Activated T-cell treated with anti-CD3 and anti-CD28 coated beads for 1 hour (primary cell): ENCODE measurements around the gene CDC20B.
"Not testable (repeated sequence)": the region's sequence is repeated elsewhere in the genome, so short reads cannot be mapped to it uniquely, and the experiment has no call there.

Experiments used
- DNase-seq: peaks from one replicate; pipeline ENCODE4 v3.0.0-alpha.2; 2020; ENCODE audit warnings: low read depth

The CDC20B gene

GRCh38 chr5:55104036-55104772 is 68.8 kb downstream of the CDC20B start:
- DNase-seq, result no peak

DNA sequence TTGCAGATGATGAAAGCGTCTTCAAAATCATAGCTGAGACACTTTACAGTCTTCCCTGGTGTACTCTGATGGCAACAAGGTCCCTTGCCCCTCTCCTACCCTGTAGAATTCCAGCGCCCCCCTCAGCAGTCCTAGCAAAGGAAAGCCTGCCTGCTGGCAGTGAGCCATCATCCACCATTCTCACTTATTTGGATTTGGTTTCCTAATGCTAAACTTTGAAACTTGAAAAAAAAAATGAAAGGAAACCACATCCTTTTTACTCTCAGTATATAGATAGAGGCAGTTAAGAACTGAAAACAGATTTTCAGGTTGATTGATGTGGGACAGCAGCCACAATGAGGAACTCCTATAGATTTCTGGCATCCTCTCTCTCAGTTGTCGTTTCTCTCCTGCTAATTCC is 70.6 kb downstream of the CDC20B start, which contains the start of gene GZMA:
TSS of gene GZMA (plus strand) at position 299 of the 400 bp plus-strand sequence. CDS start at position 336, 37 bp downstream.
- no peak for DNase-seq

DNA sequence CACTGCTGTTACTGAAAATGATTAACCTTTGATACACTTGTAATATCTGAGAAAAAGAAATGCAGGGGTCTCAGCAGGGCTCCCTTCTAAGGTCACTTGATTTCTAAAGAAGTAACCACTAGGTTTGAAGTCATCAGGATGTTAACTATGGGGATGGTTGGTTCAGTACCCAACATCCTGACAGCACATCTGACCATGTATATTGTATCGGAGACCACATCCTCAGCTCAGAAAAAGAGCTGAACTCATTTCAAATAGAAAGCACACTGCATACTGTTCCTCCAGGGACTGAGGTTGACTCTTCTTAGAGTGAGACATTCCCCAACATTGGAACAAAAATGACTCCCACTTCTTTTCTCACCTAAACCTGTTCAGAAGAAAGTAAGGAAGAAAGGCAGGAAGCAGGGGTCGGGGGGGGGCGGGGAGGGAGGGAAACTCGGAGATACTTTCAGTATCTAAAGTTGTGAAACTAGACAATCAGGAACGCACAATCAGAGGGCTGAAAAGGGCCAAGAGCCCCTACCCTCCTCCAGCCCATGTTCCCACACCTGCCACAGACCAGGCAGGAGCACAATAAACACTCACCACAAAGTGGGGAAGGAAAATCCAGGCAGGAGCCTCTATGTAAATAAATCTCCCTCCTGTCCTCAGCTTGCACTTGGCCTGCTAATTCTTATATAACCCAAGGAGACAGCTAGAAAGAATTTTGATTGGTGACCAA is 71.3 kb downstream of the CDC20B start:
- DNase-seq, result no peak

DNA sequence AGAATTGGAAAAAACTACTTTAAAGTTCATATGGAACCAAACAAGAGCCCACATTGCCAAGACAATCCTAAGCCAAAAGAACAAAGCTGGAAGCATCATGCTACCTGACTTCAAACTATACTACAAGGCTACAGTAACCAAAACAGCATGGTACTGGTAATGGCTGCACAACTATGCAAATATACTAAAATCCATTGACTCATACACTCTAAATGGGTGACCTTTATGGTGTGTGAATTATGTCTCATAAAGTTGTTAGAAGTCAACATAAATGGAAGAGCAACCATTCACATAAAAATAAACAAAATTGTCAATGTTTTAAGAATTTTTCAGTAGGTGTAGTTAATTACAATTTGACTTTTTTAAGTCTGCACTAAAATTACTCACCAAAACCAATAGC is 71.8 kb downstream of the CDC20B start:
- not testable (repeated sequence) for DNase-seq

- DNase-seq, result peak; percentile 22
Observed at GRCh38 chr5:55096861-55097260, 76.1 kb downstream of the CDC20B start.

DNA sequence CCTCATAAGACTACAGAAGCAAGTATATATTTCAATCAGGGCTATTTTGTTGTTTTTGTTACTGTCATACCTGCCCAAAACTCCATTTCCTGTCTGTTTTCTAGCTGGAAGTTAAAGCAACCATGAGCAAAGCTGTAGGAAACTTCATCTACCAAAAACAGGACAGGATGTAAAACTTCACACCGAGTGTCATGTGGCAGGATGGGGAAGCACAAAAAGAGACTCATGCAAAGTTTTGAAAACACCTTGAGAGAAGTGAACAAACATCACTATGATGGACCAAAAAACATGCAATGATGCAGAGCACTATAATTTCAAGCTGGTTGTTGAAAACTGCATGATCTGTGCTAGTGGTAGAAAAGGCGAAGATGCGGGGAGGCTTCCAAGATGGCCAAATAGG is 76.8 kb downstream of the CDC20B start:
- no peak for DNase-seq

GRCh38 chr5:55091011-55091410 is 82.0 kb downstream of the CDC20B start:
- DNase-seq, result not testable (repeated sequence)

GRCh38 chr5:55089301-55089700 is 83.7 kb downstream of the CDC20B start:
- not testable (repeated sequence) for DNase-seq

DNA sequence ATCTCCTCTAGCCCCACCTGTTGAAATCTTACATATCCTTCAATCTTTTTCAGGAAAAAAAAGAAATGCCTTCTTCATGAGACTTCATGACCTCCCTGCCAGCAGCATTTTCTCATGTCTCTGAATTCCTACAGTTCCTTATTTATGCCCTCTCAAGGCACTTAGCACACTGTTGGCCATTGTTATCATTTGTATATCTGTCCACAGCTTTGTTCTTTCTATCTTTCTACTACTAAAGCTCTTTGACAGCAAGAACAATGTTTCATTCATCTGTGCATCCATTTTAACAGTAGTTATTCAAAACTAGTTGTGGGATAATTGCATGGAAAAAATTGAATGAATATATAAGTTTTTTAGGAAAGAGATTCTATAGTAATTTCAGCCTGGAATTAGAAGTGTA is 91.4 kb downstream of the CDC20B start:
- no peak for DNase-seq

DNA sequence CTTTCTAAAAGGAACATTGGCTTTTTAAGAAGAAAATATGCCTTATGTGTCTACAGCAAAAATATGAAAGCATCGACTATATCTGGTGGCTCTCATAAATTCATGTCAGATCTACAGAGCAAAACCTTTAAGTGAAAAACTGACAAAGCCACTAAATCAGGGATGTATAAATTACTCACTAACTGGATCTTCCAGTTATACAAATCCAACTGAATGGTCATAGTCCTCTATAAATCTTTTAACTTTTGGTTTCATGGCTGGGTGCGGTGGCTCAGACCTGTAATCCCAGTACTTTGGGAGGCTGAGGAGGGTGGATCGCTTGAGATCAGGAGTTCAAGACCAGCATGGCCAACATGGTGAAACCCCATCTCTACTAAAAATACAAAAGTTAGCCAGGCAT is 99.8 kb downstream of the CDC20B start:
- no peak for DNase-seq

- no peak for DNase-seq
Observed at GRCh38 chr5:55072666-55073065, 100.3 kb downstream of the CDC20B start.

DNA sequence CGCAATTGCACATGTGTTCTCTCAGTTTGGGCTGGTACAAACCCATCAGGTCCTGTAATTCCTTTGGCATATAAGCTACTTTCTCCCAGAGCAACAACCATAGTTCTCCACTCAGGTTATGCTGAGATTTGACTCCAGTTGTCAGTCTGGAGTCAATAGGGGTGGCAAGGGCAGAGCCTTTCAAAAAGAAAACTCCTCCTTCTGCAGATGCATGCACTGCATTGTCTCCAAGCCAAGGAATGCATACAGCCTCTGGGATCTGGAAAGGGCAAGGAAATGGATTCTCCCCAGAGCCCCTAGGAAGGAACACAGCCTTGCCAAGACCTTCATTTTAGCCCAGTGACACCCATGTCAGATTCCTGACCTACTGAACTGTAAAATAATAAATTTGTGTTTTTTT is 101.6 kb downstream of the CDC20B start:
- no peak for DNase-seq

GRCh38 chr5:55070968-55071367 is 102.0 kb downstream of the CDC20B start:
- no peak for DNase-seq

DNA sequence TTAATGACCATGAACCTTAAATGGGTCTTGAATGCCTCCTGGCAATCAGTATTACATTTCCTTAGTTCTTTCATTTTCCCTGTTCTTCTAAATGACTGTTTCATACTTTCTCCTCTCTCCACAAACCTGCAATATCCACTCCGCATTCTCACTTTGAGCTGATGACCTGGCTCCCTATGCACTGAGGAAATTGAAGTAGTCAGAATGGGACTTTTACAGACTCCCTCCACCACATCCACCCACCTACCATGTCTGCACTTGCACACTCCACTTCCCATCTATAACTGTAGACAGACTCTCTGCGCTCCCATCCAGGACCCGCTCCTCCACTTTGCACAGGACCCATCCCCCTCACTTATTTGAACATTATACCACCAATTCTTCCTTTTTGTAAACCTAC is 106.7 kb downstream of the CDC20B start:
- DNase-seq, result no peak

GRCh38 chr5:55064523-55064922 is 108.5 kb downstream of the CDC20B start:
- no peak for DNase-seq

- DNase-seq, result no peak
Observed at GRCh38 chr5:55063899-55064298, 109.1 kb downstream of the CDC20B start.

DNA sequence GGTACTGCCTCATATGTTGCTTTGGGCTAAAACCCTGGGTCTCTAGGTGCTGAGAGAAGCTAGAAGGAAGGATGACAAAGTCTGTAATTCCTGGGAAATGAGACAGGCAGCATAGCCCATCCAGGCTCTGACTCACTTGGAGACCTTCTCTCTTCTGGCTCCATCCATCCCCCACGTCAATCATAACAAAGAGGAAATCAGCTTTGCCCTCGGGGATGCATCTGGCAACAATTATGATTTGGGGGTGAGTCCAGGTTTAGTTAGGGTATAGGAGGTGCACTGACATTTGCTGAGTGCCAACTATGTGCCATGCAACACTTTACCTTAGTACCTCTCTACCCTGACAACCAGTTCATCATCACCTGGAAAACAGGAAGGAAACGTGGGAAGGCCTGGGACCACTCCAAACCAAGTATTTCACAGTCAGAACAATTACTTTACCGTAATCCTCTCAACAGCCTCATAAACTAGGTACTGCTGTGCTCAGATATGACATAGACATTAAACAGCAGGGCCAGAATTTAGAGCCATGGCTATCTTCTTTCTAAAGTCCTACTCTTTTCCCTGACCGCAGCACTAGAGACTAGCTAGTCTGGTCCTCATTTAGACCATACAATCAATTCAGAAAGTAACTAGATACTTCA is 109.6 kb downstream of the CDC20B start:
- no peak for DNase-seq
